NCI-H82 (cell line): Measurements from ENCODE around the gene PPP3R1.
"Not testable (repeated sequence)": the region's sequence is repeated elsewhere in the genome, so short reads cannot be mapped to it uniquely, and the experiment has no call there.

Experiments used
- DNase-seq: peaks from one replicate; lab custom pipeline; 2025; lab: John Stamatoyannopoulos, UW

Gene PPP3R1

DNA sequence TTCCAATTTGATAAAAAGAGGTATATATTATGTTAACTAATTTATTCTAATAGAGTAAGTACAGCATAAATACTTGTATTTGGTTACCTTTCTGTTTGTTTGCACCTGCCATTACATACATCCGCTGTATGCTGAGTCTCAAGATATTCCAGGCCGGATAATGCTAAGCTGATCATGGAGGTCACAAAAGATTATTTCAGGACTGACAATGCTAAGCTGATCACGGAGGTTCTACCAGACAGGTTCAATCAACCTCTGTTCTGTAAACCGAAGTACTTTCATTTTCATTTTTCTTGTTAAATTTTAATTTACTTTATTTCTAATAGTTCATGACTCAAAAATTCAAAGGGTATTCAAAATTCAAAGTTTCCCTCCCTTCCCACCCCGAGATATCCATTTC, 63.5 kb downstream of the PPP3R1 start:
- peak; percentile 90 for DNase-seq

DNA sequence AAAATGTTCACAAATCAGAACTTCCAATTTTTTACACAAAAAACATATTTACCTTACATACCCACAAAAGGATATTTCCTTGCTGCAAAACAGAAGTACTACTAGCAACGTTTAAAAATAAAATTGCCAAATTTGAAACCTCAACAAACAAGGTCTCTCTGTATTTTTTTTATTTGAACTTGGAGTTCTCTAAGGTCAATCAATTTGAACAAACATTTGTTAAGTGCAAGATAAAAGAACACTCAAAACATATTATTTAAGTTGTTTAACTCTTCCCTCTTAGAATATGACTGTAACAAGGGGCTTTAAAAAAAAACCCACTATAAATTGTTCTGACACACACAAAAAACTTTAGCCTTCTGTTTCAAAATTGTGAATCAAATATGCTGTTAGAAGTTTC, 65.0 kb downstream of the PPP3R1 start:
- no peak for DNase-seq

- DNase-seq, result peak; percentile 84
Observed at GRCh38 chr2:68185541-68186164, 66.7 kb downstream of the PPP3R1 start.

- no peak for DNase-seq
Observed at GRCh38 chr2:68182902-68183301, 69.4 kb downstream of the PPP3R1 start.

DNA sequence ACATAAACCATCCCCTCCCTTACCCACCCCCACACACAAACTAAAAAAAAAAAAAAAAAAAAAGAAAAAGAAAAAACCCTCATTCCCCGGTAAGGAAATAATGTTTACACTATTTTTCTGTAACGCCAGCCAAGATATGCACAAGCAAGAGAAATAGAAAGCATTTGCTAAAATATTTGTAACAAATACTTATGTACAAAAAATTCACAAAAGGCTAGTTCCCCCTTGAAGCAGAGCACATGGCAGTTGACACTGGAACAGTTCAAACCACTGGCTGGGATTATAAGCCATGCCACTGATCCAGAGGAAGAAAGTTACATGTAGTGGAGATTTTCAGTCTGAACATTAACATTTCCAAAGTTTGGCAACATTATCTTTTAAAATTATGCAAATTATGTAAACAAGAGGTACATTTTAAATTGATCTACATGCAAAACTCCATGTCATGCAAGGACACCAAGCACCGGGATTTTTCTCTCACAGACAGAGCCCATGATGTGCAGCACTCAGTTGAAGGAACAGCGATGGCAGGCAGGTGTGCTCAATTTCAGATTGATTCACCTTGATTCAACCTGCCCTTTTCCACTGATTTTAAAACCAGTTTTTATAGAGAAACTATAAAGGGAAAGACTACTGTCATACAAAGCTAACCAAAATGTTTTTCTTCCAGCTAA, 73.2 kb downstream of the PPP3R1 start:
- no peak for DNase-seq

DNA sequence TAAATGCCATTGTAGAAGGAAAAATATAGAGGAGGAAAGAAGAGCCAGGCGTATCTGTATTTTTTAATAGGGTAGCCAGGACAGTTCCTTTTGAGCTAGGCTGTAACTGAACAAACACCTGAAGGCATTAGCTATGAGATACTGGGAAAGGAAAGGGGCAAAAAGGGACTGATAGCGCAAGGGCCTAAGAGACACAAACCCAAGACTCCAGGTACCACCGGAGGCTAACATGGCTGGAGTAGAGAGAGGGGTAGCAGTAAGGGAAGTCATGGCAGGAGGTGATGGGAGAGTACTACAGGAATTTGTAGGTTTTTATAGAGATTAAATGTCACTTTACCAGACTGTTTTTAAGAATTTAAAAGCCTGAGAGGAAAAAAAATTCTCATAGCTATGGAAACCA, 73.9 kb downstream of the PPP3R1 start:
- no peak for DNase-seq

GRCh38 chr2:68177541-68177940, 74.8 kb downstream of the PPP3R1 start:
- DNase-seq, result peak; percentile 38

GRCh38 chr2:68176657-68177056, 75.7 kb downstream of the PPP3R1 start:
- no peak for DNase-seq

DNA sequence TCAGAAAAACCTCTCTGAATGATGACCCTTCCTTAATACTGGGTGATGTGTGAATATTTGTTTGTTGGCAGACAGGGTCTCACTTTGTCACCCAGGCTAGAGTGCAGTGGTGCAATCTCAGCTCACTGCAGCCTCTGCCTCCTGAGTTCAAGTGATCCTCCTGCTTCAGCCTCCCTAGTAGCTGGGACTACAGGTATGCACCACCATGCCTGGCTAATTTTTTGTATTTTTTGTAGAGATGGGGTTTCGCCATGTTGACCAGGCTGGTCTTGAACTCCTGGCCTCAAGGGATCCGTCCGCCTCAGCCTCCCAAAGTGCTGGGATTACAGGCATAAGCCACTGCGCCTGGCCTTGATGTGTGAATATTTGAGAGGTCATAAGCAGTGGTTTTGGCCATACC, 77.1 kb downstream of the PPP3R1 start:
- DNase-seq, result not testable (repeated sequence)

DNA sequence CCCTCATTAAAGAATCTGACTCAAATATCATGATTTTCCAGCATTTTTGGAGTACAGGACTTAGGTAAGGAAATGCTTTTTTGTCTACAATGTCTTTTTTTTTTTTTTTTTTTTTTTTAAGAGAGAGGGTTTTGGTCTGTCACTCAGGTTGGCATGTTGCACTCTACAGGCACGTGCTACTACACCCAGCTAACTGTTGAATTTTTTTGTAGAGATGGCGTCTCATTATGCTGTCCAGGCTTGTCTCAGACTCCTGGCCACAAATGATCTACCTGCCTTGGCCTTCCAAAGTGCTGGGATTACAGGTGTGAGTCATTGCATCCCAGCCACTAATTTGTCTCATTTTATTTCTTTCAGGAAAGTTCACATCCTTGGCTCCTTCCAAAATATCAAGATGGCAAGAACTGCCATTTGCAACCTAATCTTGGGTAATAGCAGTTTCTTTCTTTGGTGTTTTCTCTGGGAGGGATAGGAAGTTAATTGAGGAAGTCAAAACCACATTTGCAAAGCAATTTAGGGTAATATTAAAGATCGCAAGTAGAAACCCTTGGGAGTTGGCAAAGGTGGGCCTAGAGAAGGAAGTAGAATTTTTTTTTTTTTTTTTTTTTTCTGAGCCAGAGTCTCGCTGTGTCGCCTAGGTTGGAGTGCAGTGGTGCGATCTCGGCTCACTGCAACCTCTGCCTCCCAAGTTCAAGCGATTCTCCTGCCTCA, 79.2 kb downstream of the PPP3R1 start:
- no peak for DNase-seq

GRCh38 chr2:68172521-68172920, 79.8 kb downstream of the PPP3R1 start:
- DNase-seq, result no peak

GRCh38 chr2:68171684-68172083, 80.6 kb downstream of the PPP3R1 start:
- no peak for DNase-seq

- DNase-seq, result no peak
Observed at GRCh38 chr2:68171146-68171545, 81.2 kb downstream of the PPP3R1 start.

GRCh38 chr2:68169308-68169707, 83.0 kb downstream of the PPP3R1 start:
- DNase-seq, result peak; percentile 21

GRCh38 chr2:68167186-68167585, 85.1 kb downstream of the PPP3R1 start:
- no peak for DNase-seq

GRCh38 chr2:68163641-68164040, 88.7 kb downstream of the PPP3R1 start:
- peak; percentile 90 for DNase-seq

GRCh38 chr2:68158134-68158447, 94.2 kb downstream of the PPP3R1 start:
- DNase-seq, result no peak

DNA sequence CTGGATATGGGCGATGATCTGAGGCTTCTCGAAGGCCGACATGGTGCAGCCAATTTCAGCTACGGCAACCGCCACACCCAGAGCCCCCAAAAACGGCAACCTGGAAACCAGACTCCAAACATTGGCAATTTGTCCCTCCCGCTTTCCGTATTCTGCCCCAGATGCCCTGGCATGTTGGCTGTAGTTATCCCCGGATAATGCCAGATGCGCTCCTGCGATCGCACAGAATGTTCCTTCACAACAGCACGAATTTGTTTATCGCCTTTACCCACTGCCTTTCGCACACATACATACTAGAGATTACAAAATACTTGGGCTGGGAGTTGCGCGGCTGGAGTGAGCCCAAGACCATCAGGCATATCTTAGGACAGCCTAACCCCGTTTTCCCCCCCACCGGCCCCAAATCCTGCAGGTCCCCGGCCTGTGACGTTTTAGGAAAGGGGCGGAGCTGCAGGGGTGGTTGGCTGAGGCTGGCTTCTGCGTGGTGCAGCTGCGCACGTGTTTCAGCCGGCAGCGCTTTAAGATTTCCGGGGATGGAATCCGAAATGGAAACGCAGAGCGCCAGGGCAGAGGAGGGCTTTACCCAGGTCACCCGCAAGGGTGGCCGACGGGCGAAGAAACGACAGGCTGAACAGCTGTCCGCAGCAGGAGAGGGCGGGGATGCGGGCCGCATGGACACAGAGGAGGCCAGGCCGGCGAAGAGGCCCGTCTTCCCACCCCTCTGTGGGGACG, 94.8 kb downstream of the PPP3R1 start, which contains the start of gene PNO1:
Gene PNO1 (plus strand): TSS at position 487 of the 732 bp plus-strand sequence. CDS start 47 bp downstream, at position 534.
- DNase-seq, result peak; percentile 97

- no peak for DNase-seq
Observed at GRCh38 chr2:68157002-68157401, 95.3 kb downstream of the PPP3R1 start.

GRCh38 chr2:68156419-68156818, 95.9 kb downstream of the PPP3R1 start:
- no peak for DNase-seq

GRCh38 chr2:68155618-68156017, 96.7 kb downstream of the PPP3R1 start:
- DNase-seq, result no peak

GRCh38 chr2:68152681-68153347, 99.5 kb downstream of the PPP3R1 start:
- no peak for DNase-seq
